Neural cell (in vitro differentiated cells): ENCODE measurements around the gene TACO1.

Source experiments
- EP300 ChIP-seq: fragments of 450-650 bp; conservative IDR thresholded peaks from 2 replicates; pipeline ENCODE4 v1.6.1; 2014; ENCODE audit warnings: antibody characterized with exemption, mild to moderate bottlenecking, moderate library complexity; ENCODE audit not compliant: poor library complexity, severe bottlenecking
- EZH2 ChIP-seq: fragments of 200-600, 300-800 bp; shearing (Covaris generic), sonication (generic); IDR thresholded peaks from 2 replicates; pipeline ENCODE4 v1.6.1; 2014; ENCODE audit warnings: antibody characterized with exemption, low read length, borderline replicate concordance, mild to moderate bottlenecking; ENCODE audit not compliant: insufficient read depth, poor library complexity, severe bottlenecking
- MXI1 ChIP-seq: fragments of 450-650 bp; conservative IDR thresholded peaks from 2 replicates; pipeline ENCODE4 v1.6.1; 2014; ENCODE audit warnings: antibody characterized with exemption, mild to moderate bottlenecking; ENCODE audit not compliant: poor library complexity, severe bottlenecking
- POLR2AphosphoS5 ChIP-seq: IDR thresholded peaks from 2 replicates; pipeline ENCODE4 v1.6.1; 2012
- TAF1 ChIP-seq: IDR thresholded peaks from 2 replicates; pipeline ENCODE4 v1.6.1; 2012; ENCODE audit warnings: low read depth
- TF ChIP-seq, protein P1 (sequence below): fragments of 450-650 bp; IDR thresholded peaks from 2 replicates; pipeline ENCODE4 v1.5.1; 2014; ENCODE audit warnings: antibody characterized with exemption, mild to moderate bottlenecking, moderate library complexity; ENCODE audit not compliant: poor library complexity, severe bottlenecking

- TF ChIP-seq, protein P1, sequence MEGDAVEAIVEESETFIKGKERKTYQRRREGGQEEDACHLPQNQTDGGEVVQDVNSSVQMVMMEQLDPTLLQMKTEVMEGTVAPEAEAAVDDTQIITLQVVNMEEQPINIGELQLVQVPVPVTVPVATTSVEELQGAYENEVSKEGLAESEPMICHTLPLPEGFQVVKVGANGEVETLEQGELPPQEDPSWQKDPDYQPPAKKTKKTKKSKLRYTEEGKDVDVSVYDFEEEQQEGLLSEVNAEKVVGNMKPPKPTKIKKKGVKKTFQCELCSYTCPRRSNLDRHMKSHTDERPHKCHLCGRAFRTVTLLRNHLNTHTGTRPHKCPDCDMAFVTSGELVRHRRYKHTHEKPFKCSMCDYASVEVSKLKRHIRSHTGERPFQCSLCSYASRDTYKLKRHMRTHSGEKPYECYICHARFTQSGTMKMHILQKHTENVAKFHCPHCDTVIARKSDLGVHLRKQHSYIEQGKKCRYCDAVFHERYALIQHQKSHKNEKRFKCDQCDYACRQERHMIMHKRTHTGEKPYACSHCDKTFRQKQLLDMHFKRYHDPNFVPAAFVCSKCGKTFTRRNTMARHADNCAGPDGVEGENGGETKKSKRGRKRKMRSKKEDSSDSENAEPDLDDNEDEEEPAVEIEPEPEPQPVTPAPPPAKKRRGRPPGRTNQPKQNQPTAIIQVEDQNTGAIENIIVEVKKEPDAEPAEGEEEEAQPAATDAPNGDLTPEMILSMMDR, result no peak
- TF ChIP-seq EP300, result no peak
- no peak for TF ChIP-seq MXI1
- TF ChIP-seq EZH2, result no peak
- no peak for TF ChIP-seq POLR2AphosphoS5
- TF ChIP-seq TAF1, result no peak
Measured at GRCh38 chr17:63624531-63624880, 23.8 kb downstream of the TACO1 start.
